NCI-H69 (cell line): ENCODE measurements around the gene ESPL1.

ENCODE experiments used
- DNase-seq: peaks from one replicate; lab custom pipeline; 2025; lab: John Stamatoyannopoulos, UW

ESPL1 gene

DNA sequence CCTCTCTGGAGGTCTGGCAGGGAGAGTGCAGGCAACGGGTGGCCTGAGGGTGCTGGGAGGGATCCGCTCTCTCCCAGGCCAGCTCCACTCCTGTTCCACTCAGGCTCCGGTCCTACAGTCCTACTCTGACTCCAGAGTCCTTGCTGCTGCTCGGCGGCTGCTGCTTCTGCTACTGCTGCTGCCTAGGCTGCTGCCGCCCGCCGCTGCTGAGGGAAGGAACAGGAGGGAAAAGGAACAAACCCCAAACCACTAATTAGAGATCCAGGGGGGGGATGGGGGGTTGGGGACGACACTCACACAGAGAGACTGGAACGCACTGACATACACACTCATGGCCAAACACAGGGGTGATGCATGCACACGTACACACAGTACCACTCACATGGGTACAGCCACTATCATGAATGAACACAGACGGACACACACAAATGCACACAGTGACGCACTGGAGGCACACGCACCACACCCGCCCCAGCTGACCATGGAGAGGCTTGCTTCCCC lies 68.1 kb downstream of the ESPL1 start, which contains the start of gene SP7:
SP7 (minus strand) TSS at position 174 of the 501 bp plus-strand sequence. CDS start 708 bp downstream, outside the sequence.
- peak; percentile 88 for DNase-seq

DNA sequence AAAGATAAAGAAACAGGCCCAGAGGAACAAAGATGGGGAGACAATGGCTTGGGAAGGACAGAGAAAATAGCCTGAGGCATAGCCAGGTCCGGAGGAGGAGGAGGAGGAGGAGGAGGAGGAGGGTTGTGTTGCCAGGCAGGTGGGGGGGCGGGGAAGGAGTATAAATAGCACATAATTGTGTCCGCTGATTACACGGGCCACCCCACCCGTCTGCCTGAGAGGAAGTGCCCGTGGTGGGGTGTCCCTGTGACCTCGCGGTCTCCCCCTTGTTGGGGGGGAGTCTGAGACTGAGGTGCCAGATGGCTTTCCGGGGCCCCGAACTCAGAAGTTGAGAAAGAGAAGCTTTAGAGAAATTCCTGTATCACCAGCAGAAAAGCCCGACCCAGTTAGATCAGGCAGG lies 69.9 kb downstream of the ESPL1 start:
- DNase-seq, result peak; percentile 89

DNA sequence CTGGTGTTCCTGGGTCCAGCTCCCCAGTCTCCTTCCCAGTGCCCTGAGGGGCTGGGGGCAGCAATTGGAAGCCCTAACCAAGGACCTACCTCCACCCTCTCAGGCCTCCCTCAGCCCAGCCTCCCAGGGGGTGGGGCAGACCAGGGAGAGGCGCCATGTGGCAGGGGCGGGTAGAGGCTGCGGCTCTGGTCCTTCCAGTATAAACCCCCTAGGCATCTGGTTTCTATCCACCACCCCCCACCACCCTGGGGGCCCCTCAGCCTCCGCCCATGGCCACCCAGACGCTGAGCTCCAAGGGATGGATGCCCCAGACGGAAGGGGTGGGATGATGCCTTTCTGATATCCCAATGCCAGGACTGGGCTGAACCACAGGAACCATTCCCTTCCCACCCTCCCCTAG lies 70.8 kb downstream of the ESPL1 start:
- peak; percentile 48 for DNase-seq

DNA sequence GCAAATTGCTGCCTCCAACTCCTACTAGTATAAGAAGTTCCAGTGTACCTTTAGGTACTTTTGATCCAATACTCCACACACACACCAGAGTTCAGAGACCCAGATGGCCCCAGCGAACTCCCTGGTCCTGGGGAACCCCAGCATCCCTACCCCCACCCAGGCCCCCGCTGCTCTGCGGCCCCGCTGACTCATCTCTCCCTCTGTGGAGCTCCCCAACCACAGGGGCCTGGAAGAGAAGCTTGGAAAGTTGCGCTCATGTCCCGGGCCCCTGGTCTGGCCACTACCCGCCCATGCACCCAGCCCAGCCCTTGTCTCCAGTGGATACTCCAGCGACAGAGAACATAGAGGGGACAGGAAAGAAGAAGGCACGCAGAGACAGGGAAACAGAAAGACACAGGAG lies 72.3 kb downstream of the ESPL1 start:
- DNase-seq, result no peak
